GM15510 (cell line): Measurements from ENCODE around the gene GPR173.

Experiments
- POLR2A ChIP-seq: IDR thresholded peaks from 3 replicates; pipeline ENCODE4 v1.6.1; 2011; ENCODE audit warnings: borderline replicate concordance; ENCODE audit not compliant: insufficient read length; ENCODE audit errors: extremely low read depth

The GPR173 gene

GRCh38 chrX:53049127-53049517 lies 533 bp downstream of the GPR173 start:
- TF ChIP-seq POLR2A, result no peak

GRCh38 chrX:53050841-53051240 lies 2.3 kb downstream of the GPR173 start:
- TF ChIP-seq POLR2A, result no peak

DNA sequence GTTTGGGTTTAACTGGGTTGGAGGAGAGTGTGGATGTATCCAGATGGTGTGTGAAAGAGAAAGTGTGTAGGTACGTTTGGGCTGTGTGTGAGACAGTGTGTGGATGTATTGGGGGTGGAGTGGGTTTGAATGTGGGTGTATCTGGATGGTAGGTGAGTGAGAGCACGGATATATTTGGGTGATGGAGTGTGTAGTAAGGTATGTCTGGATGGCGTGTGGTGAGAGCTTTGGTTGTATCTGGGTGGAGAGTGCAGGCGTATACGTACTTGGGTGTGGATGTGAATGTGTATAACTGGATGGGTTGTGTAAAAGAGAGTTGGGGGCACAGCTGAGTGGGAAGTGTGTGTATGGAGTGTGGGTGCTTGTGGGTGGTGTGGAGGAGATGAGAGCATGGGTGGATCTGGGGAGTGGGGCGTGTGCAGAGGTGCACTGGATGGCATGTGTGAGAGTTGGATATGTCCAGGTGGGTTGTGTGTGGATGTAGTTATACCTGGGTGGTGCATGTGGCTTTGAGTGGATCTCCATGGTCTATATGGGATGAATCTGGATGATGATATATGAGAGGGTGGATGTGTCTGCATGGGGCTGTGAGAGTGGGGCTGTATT lies 6.8 kb downstream of the GPR173 start:
- no peak for TF ChIP-seq POLR2A

DNA sequence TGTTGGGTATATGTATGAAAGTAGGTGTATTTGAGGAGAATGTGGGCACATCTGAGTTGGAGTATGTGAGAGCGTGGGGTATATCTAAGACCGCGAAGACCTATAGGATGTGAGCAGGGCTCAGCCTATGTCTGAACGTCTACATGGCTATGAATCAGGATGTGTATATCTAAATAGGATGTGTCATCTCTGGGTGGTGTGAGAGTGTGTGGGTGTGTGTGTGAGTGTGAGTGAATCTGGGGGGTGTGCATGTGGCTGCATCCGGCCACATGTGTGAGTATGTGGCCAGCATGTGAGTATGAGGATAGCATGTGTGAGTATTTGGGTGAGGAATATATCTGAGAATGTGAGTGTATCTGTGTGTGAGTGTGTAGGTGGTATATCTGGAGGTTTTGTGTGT lies 7.7 kb downstream of the GPR173 start:
- no peak for TF ChIP-seq POLR2A

DNA sequence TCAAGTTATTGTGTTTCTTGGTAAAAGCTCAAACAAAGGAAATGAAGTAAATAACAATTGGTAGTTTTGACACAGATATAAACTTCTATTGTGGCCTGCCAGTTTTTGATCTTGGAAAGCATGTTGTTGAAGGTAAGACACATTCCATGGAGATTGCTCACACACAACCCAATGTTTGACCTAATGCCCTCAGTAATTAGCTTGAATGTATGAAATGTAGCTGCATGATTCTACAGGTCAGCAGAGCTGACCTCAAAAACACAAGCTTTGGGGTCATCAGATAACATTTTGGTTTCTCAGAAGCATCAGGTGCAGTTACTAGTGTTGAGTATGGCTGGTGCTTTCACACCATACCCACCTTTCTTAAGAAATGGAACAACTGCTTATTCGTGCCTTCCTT lies 16.5 kb downstream of the GPR173 start:
- no peak for TF ChIP-seq POLR2A

DNA sequence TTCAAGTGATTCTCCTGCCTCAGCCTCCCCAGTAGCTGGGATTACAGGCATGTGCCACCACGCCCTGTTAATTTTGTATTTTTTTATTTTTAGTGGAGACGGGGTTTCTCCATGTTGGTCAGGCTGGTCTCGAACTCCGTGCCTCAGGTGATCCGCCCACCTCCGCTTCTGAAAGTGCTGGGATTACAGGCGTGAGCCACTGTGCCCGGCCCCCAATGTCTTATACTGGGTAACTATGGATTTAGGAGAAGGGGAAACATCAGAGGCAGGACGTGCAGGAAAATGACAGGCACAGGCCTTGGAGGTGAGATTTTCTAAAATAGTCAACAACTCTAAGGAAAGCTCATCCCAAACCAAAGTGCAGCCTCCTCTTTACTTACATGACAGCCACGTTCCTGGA lies 22.5 kb downstream of the GPR173 start:
- no peak for TF ChIP-seq POLR2A

DNA sequence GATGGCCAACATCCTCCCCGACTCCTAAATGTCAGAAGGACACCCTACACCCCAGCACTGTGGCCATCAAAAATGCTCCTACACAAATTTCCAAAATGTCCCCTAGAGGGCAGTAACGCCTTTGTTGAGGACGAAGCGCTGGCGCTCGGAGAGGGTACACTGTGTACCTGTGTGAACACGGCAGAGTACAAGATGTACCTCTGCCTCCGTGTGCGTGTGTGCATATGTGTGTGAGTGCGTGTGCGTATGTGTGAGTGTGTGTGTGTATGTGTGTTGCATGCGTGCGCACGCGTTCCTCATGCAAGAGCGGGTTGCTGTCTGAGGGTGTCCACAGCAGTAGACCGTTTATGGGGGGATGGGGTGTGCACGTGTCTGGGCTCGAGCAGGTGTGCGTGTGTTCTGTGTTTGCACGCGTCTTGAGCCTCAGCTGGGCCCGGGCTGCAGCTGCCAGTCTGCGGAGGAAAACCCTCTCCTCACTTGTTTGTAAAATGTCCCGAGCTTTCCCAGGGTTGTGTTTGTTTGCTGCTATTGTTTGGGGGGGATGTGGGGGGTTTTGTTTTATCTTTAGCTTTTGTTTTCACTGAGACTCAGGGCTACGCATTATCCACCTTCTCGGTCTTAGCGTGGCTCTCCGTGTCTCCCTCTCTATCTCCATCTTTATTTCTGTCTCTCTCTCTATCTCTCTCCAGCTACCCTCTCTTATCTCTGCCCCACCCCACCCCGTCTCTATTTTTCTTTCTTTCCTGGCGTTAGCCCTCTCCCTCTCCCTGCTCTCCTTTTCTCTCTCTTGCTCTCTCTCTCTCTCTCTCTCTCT lies 23.2 kb downstream of the GPR173 start:
- TF ChIP-seq POLR2A, result no peak

DNA sequence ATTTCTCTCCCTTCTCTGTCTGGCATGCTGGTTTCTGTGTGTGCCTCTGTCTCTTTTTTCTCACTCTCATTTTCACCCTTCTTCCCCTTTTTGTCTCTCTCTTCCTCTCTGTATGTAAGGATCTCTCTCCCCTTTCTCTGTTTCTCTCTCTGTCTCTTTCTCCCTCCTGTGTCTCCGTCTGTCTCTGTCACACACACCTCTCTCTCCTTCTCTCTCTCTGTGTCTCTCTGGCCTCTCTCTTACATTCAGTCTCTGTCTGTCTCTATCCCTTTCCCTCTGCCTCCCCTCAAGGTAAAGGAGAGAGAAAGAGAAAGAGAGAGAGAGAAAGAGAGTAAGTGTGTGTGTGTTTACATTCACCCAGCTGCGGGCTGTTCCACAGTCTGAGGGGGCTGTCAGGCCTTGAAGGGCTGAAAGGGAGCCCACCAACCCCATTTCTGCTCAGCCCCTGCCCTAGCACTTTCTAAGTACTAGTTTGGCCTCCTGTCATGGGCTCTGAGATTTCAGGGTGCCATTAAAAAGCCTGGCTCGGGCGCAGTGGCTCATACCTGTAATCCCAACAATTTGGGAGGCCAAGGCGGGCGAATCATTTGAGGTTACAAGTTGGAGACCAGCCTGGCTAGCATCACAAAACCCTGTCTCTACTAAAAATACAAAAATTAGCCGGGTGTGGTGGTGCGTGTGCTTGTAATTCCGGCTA lies 24.0 kb downstream of the GPR173 start:
- TF ChIP-seq POLR2A, result no peak

- no peak for TF ChIP-seq POLR2A
These were observed 24.6 kb downstream of the GPR173 start for GRCh38 chrX:53073115-53073586.

DNA sequence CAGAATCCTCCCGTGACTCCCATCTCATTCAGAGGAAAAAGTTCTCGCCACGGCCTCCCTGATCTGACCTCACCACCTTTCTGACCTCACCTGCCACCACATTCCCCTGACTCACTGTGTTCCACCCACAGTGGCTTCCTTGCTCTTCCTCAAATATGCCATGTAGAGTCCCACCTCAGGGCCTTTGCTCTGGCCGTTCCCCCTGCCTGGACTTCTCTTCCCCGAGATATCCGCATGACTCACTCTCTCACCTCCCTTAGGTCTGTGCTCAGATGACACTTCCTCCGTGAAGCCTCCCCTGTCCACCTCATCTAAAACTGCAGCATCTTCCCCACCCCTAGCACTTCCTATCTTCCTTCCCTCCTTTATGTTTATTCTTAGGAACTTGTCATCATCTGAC lies 26.4 kb downstream of the GPR173 start:
- TF ChIP-seq POLR2A, result no peak

DNA sequence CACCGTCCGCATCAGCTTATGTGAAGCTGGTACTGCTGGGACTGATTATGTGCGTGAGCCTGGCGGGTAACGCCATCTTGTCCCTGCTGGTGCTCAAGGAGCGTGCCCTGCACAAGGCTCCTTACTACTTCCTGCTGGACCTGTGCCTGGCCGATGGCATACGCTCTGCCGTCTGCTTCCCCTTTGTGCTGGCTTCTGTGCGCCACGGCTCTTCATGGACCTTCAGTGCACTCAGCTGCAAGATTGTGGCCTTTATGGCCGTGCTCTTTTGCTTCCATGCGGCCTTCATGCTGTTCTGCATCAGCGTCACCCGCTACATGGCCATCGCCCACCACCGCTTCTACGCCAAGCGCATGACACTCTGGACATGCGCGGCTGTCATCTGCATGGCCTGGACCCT lies 28.1 kb downstream of the GPR173 start:
- no peak for TF ChIP-seq POLR2A

GRCh38 chrX:53077207-53078197 lies 28.9 kb downstream of the GPR173 start:
- TF ChIP-seq POLR2A, result no peak

GRCh38 chrX:53078943-53079342 lies 30.4 kb downstream of the GPR173 start:
- no peak for TF ChIP-seq POLR2A

DNA sequence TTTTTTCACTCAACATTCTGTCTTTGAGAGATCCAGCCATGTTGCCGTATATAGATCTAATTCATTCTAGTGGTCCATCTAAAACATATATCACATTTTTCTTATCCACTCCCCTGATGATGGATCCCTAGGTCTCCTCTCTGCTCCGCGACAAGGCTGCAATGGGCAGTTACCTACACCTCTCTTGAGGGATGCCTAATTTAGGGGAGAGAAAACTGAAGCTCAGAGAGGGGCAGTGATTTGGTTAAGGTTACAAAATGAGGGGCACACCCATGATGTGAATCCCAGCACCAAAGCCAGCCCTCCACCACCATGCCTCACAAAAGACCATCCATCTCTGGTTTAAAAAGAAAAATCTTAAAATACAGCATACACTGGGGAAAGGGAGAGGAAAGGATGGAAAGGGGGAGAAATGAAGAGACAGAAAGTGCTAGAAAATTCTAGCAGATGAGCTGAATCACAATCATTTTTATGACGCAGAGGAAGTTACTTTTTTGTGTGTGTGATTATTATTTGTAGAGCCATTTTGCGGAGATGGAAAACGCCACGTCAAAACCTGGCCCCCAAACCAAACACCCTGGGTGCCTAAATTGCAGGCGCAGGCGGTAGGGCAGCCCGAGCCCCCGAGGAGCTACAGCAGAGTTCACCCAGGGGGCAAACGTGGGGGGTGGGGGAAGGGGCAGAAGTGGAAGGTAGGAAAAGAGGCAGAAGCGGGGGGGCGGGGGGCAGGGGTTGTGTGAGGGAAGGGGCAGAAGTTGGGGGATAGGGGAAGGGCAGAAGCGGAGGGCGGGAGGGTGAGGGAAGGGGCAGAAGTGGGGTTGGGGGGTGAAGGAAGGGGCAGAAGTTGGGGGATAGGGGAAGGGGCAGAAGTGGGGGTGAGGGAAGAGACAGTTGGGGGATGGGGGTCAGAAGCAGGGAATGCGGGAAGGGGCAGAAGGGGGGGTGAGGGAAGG lies 32.3 kb downstream of the GPR173 start:
- no peak for TF ChIP-seq POLR2A
